ENCODE measurements around the gene CDHR1. TPM values are rescaled to one million over a fixed set of nuclear protein-coding genes. Genes with fewer than 3 reads are reported as not detected.

The CDHR1 gene
- total RNA-seq, 1 experiment from 2014 or later = 5.0 TPM

DNA sequence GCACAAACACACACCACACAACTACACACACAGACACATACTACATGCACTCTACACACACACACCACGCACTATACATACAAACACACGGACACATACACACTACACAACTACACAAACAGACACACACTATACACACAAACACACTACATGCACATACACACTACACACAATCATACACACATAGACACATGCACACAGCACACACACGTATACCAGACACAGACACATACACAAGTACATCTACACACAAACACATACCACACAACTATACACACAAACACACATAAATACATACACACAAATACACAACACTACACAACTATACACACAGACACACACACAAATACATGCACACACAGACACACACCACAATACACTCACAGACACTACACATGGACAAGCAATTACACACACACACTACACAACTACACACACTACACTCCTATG, 16.2 kb upstream of the CDHR1 start:
- Mint-ChIP-seq H3K9me3 (peaks cover 16% of the 10 kb centered on the region), H3K4me3 (no peak overlapping the region), H3K27me3 (ENCODE audit: low read depth) (peaks cover 5% of the 10 kb centered on the region), H3K36me3 (peaks cover 10% of the 10 kb centered on the region), H3K27ac (no peak overlapping the region), H3K4me1 (no peaks in the 10 kb centered on the region)
- DNase-seq (ENCODE audit: low spot score) (no peak), ATAC-seq (no peak)
- ChIA-PET POLR2A (no interaction called here), CTCF (no interaction called here)
- TF ChIP-seq EMX1 (CRISPR knock-in tag; IDR thresholded peaks at IDR 0.05) (no peak), HMGXB4 (CRISPR knock-in tag; IDR thresholded peaks at IDR 0.05) (no peak), RELA (CRISPR knock-in tag; IDR thresholded peaks at IDR 0.05; ENCODE audit: borderline replicate concordance) (no peak), ZNF281 (CRISPR knock-in tag; IDR thresholded peaks at IDR 0.05) (no peak), NR3C1 (CRISPR knock-in tag; conservative IDR thresholded peaks at IDR 0.05; ENCODE audit: low read depth) (no peak), TP53 (CRISPR knock-in tag; IDR thresholded peaks at IDR 0.05) (no peak)
- TF ChIP-seq, protein P1, sequence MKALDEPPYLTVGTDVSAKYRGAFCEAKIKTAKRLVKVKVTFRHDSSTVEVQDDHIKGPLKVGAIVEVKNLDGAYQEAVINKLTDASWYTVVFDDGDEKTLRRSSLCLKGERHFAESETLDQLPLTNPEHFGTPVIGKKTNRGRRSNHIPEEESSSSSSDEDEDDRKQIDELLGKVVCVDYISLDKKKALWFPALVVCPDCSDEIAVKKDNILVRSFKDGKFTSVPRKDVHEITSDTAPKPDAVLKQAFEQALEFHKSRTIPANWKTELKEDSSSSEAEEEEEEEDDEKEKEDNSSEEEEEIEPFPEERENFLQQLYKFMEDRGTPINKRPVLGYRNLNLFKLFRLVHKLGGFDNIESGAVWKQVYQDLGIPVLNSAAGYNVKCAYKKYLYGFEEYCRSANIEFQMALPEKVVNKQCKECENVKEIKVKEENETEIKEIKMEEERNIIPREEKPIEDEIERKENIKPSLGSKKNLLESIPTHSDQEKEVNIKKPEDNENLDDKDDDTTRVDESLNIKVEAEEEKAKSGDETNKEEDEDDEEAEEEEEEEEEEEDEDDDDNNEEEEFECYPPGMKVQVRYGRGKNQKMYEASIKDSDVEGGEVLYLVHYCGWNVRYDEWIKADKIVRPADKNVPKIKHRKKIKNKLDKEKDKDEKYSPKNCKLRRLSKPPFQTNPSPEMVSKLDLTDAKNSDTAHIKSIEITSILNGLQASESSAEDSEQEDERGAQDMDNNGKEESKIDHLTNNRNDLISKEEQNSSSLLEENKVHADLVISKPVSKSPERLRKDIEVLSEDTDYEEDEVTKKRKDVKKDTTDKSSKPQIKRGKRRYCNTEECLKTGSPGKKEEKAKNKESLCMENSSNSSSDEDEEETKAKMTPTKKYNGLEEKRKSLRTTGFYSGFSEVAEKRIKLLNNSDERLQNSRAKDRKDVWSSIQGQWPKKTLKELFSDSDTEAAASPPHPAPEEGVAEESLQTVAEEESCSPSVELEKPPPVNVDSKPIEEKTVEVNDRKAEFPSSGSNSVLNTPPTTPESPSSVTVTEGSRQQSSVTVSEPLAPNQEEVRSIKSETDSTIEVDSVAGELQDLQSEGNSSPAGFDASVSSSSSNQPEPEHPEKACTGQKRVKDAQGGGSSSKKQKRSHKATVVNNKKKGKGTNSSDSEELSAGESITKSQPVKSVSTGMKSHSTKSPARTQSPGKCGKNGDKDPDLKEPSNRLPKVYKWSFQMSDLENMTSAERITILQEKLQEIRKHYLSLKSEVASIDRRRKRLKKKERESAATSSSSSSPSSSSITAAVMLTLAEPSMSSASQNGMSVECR (CRISPR knock-in tag; IDR thresholded peaks at IDR 0.05; ENCODE audit: borderline replicate concordance) = no peak

- CTCF ChIA-PET = no interaction called here
- TF ChIP-seq NFATC4 (CRISPR knock-in tag; IDR thresholded peaks at IDR 0.05) (no peak), JUN (CRISPR knock-in tag; IDR thresholded peaks at IDR 0.05) (no peak), ZNF396 (CRISPR knock-in tag; IDR thresholded peaks at IDR 0.05; ENCODE audit: borderline replicate concordance) (no peak), HMGA2 (CRISPR knock-in tag; IDR thresholded peaks at IDR 0.05) (no peak), SP1 (CRISPR knock-in tag; conservative IDR thresholded peaks at IDR 0.05) (no peak), ZMAT4 (CRISPR knock-in tag; IDR thresholded peaks at IDR 0.05) (no peak), ZNF263 (CRISPR knock-in tag; IDR thresholded peaks at IDR 0.05; ENCODE audit: low read depth) (no peak)
- TF ChIP-seq, protein P2, sequence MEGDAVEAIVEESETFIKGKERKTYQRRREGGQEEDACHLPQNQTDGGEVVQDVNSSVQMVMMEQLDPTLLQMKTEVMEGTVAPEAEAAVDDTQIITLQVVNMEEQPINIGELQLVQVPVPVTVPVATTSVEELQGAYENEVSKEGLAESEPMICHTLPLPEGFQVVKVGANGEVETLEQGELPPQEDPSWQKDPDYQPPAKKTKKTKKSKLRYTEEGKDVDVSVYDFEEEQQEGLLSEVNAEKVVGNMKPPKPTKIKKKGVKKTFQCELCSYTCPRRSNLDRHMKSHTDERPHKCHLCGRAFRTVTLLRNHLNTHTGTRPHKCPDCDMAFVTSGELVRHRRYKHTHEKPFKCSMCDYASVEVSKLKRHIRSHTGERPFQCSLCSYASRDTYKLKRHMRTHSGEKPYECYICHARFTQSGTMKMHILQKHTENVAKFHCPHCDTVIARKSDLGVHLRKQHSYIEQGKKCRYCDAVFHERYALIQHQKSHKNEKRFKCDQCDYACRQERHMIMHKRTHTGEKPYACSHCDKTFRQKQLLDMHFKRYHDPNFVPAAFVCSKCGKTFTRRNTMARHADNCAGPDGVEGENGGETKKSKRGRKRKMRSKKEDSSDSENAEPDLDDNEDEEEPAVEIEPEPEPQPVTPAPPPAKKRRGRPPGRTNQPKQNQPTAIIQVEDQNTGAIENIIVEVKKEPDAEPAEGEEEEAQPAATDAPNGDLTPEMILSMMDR (IDR thresholded peaks at IDR 0.05) = no peak
- TF ChIP-seq, protein P3, sequence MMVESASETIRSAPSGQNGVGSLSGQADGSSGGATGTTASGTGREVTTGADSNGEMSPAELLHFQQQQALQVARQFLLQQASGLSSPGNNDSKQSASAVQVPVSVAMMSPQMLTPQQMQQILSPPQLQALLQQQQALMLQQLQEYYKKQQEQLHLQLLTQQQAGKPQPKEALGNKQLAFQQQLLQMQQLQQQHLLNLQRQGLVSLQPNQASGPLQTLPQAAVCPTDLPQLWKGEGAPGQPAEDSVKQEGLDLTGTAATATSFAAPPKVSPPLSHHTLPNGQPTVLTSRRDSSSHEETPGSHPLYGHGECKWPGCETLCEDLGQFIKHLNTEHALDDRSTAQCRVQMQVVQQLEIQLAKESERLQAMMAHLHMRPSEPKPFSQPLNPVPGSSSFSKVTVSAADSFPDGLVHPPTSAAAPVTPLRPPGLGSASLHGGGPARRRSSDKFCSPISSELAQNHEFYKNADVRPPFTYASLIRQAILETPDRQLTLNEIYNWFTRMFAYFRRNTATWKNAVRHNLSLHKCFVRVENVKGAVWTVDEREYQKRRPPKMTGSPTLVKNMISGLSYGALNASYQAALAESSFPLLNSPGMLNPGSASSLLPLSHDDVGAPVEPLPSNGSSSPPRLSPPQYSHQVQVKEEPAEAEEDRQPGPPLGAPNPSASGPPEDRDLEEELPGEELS (CRISPR knock-in tag; IDR thresholded peaks at IDR 0.05) = no peak
- TF ChIP-seq, protein P4, sequence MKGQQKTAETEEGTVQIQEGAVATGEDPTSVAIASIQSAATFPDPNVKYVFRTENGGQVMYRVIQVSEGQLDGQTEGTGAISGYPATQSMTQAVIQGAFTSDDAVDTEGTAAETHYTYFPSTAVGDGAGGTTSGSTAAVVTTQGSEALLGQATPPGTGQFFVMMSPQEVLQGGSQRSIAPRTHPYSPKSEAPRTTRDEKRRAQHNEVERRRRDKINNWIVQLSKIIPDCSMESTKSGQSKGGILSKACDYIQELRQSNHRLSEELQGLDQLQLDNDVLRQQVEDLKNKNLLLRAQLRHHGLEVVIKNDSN (CRISPR knock-in tag; IDR thresholded peaks at IDR 0.05) = no peak
Measured at GRCh38 chr10:84179059-84179710, 15.2 kb upstream of the CDHR1 start.

More at GRCh38 chr10:84179059-84179710, 15.2 kb upstream of the CDHR1 start:
- POLR2A ChIA-PET = no interaction called here
- ATAC-seq (peak; percentile 47; the same call in 1 of the 2 replicates), DNase-seq (ENCODE audit: low spot score) (no peak)
- peaks cover 10% of the 10 kb centered on the region for H3K36me3 Mint-ChIP-seq
- no peaks in the 10 kb centered on the region for H3K4me1 Mint-ChIP-seq
- H3K27ac Mint-ChIP-seq = no peak overlapping the region
- H3K4me3 Mint-ChIP-seq = no peak overlapping the region
- H3K9me3 Mint-ChIP-seq = peaks cover 16% of the 10 kb centered on the region
- H3K27me3 Mint-ChIP-seq (ENCODE audit: low read depth) = peaks cover 5% of the 10 kb centered on the region

Measured in WTC11 (cell line).